IMR-90 (cell line): Measurements from ENCODE around the gene CBX5. TPM values are rescaled to one million over a fixed set of nuclear protein-coding genes. Genes with fewer than 3 reads are reported as not detected.

Experiments
- ATAC-seq: fragments of 200-7000 bp; cut with Tn5 transposase; 2 replicates; pipeline ENCODE4 v1.9.1; 2020; ENCODE audit warnings: low read depth, mild to moderate bottlenecking, moderate library complexity
- BruUV-seq: library from RNA; stranded (reverse); fragments of 400-500 nt; replicated peaks from 2 replicates; lab custom pipeline; 2021; lab: Mats Ljungman, UMichigan
- CTCF ChIA-PET: fragments of 300-600 bp; formaldehyde crosslinking; extraction: SDS; loops from one replicate; lab custom pipeline; 2021; ENCODE audit warnings: antibody characterized with exemption; lab: Yijun Ruan, JAX
- POLR2A ChIA-PET: fragments of 300-600 bp; sonication (Branson Sonifier 250); formaldehyde crosslinking; loops from one replicate; lab custom pipeline; 2022; ENCODE audit warnings: antibody characterized with exemption; ENCODE audit not compliant: unreplicated experiment; lab: Charles Lee
- DNase-seq: peaks from one replicate; pipeline ENCODE4 v3.0.0; 2013
- H2AFZ ChIP-seq: replicated peaks from 2 replicates; pipeline ENCODE3; 2013; ENCODE audit warnings: low read length, mild to moderate bottlenecking; ENCODE audit not compliant: poor library complexity
- H2AK5ac ChIP-seq: 2 replicates; pipeline ENCODE4 v1.6.1; 2013; ENCODE audit warnings: low read depth, low read length, inconsistent platforms
- H2AK9ac ChIP-seq: replicated peaks from 2 replicates; pipeline ENCODE3; 2013; ENCODE audit warnings: mild to moderate bottlenecking, low read depth, low read length, moderate library complexity; ENCODE audit not compliant: poor library complexity
- H2BK120ac ChIP-seq: 2 replicates; pipeline ENCODE4 v1.6.1; 2013; ENCODE audit warnings: low read depth, low read length, inconsistent platforms
- H2BK15ac ChIP-seq: 3 replicates; pipeline ENCODE4 v1.6.1; 2013; ENCODE audit warnings: low read depth, low read length, inconsistent platforms
- H2BK20ac ChIP-seq: 2 replicates; pipeline ENCODE4 v1.6.1; 2013; ENCODE audit warnings: low read depth, mild to moderate bottlenecking, inconsistent platforms, low read length, moderate library complexity
- H2BK5ac ChIP-seq: 2 replicates; pipeline ENCODE4 v1.6.1; 2013; ENCODE audit warnings: mild to moderate bottlenecking, low read depth, low read length, inconsistent platforms; ENCODE audit not compliant: poor library complexity, severe bottlenecking
- H3K14ac ChIP-seq: replicated peaks from 2 replicates; pipeline ENCODE4 v1.6.1; 2013; ENCODE audit warnings: low read depth, low read length, inconsistent platforms
- H3K18ac ChIP-seq: 2 replicates; pipeline ENCODE4 v1.6.1; 2013; ENCODE audit warnings: low read depth, low read length, control low read depth
- H3K23ac ChIP-seq: 2 replicates; pipeline ENCODE4 v1.6.1; 2013; ENCODE audit warnings: low read depth, low read length, inconsistent platforms
- H3K27ac ChIP-seq: 2 replicates; pipeline ENCODE4 v1.5.1; 2013; ENCODE audit warnings: mild to moderate bottlenecking, control low read depth, low read length; ENCODE audit not compliant: insufficient read depth
- H3K27me3 ChIP-seq: 2 replicates; pipeline ENCODE4 v1.6.1; 2013; ENCODE audit warnings: low read length; ENCODE audit not compliant: control insufficient read depth, insufficient read depth
- H3K36me3 ChIP-seq: 2 replicates; pipeline ENCODE4 v1.6.1; 2013; ENCODE audit warnings: low read length, mixed read lengths; ENCODE audit not compliant: control insufficient read depth, insufficient read depth
- H3K4ac ChIP-seq: 2 replicates; pipeline ENCODE4 v1.6.1; 2013; ENCODE audit warnings: low read depth, low read length, inconsistent platforms
- H3K4me1 ChIP-seq: 2 replicates; pipeline ENCODE4 v1.6.1; 2013; ENCODE audit warnings: low read length, mixed read lengths; ENCODE audit not compliant: control insufficient read depth, insufficient read depth
- H3K4me2 ChIP-seq: 2 replicates; pipeline ENCODE4 v1.6.1; 2013; ENCODE audit warnings: low read depth, mild to moderate bottlenecking, control low read depth, low read length, moderate library complexity
- H3K4me3 ChIP-seq: 2 replicates; pipeline ENCODE4 v1.5.1; 2013; ENCODE audit warnings: low read depth, mild to moderate bottlenecking, control low read depth, low read length, moderate library complexity; ENCODE audit not compliant: insufficient read depth
- H3K56ac ChIP-seq: 2 replicates; pipeline ENCODE4 v1.6.1; 2013; ENCODE audit warnings: low read length, inconsistent platforms; ENCODE audit not compliant: insufficient read depth; ENCODE audit errors: extremely low read depth
- H3K79me1 ChIP-seq, 2 experiments: 2 replicates each; pipeline ENCODE4 v1.6.1; 2013; ENCODE audit warnings: low read length in 2 of 2, inconsistent platforms in 1 of 2, low read depth in 1 of 2
- H3K9ac ChIP-seq: 2 replicates; pipeline ENCODE4 v1.6.1; 2013; ENCODE audit warnings: low read depth, low read length, control low read depth
- H3K9me1 ChIP-seq: 2 replicates; pipeline ENCODE4 v1.6.1; 2013; ENCODE audit warnings: low read length, inconsistent platforms; ENCODE audit not compliant: insufficient read depth
- H3K9me3 ChIP-seq: 2 replicates; pipeline ENCODE4 v1.6.1; 2013; ENCODE audit warnings: low read length; ENCODE audit not compliant: control insufficient read depth, insufficient read depth
- H4K20me1 ChIP-seq: 2 replicates; pipeline ENCODE4 v1.6.1; 2013; ENCODE audit warnings: low read length, inconsistent platforms; ENCODE audit not compliant: insufficient read depth
- H4K5ac ChIP-seq: 2 replicates; pipeline ENCODE4 v1.6.1; 2013; ENCODE audit warnings: mild to moderate bottlenecking, low read depth, low read length, control low read depth
- H4K8ac ChIP-seq, 2 experiments: 2 replicates each; pipeline ENCODE4 v1.6.1; 2013; ENCODE audit warnings: low read depth in 2 of 2, low read length in 2 of 2, control low read depth in 1 of 2, inconsistent platforms in 1 of 2
- H4K91ac ChIP-seq: 2 replicates; pipeline ENCODE4 v1.6.1; 2013; ENCODE audit warnings: low read depth, low read length, inconsistent platforms; ENCODE audit not compliant: insufficient read depth
- BHLHE40 ChIP-seq: fragments of 150-350 bp; IDR thresholded peaks from 2 replicates; pipeline ENCODE4 v1.6.1; 2016; ENCODE audit warnings: mild to moderate bottlenecking, low read depth, low read length
- CHD1 ChIP-seq: IDR thresholded peaks from 2 replicates; pipeline ENCODE4 v1.6.1; 2012; ENCODE audit warnings: low read depth, low read length, improper control_type of control experiment
- FOS ChIP-seq: fragments of 150-350 bp; IDR thresholded peaks from 2 replicates; pipeline ENCODE4 v1.6.1; 2016; ENCODE audit warnings: low read depth, low read length
- MXI1 ChIP-seq: IDR thresholded peaks from 2 replicates; pipeline ENCODE4 v1.6.1; 2012; ENCODE audit warnings: low read depth, mild to moderate bottlenecking, low read length, moderate library complexity, borderline replicate concordance
- NFE2L2 ChIP-seq: fragments of 150-350 bp; IDR thresholded peaks from 2 replicates; pipeline ENCODE4 v1.6.1; 2016; ENCODE audit warnings: low read depth, mild to moderate bottlenecking, low read length
- RCOR1 ChIP-seq: IDR thresholded peaks from 2 replicates; pipeline ENCODE4 v1.6.1; 2012; ENCODE audit warnings: mild to moderate bottlenecking, low read length, improper control_type of control experiment; ENCODE audit not compliant: insufficient replicate concordance
- SMC3 ChIP-seq: fragments of 150-350 bp; IDR thresholded peaks from 2 replicates; pipeline ENCODE4 v1.6.1; 2016; ENCODE audit warnings: low read depth, mild to moderate bottlenecking, antibody characterized with exemption, low read length, moderate library complexity
- WGBS, 2 experiments: methylation state at CpG; one replicate each; pipeline versions ENCODE4 v1.1.5 to v1.1.7; 2013; ENCODE audit warnings: missing lambda C conversion rate in 2 of 2; ENCODE audit not compliant: insufficient read length in 1 of 2; ENCODE audit errors: extremely low coverage in 2 of 2; 5-methylcytosine and 5-hydroxymethylcytosine counted together
- dilution Hi-C: fragments of 300-500 bp; cut with HindIII; formaldehyde crosslinking; loops from one replicate; pipeline ENCODE4 v1.14.3; 2018; ENCODE audit warnings: low sequenced_read_pairs; ENCODE audit not compliant: unreplicated experiment
- in situ Hi-C: fragments of 300-500 bp; cut with MboI; formaldehyde crosslinking; loops from 3 replicates; pipeline ENCODE4 v1.14.3; 2019; ENCODE audit warnings: low sequenced_read_pairs, inconsistent platforms, mixed read lengths
- intact Hi-C: fragments of 100-400 bp; cut with micrococcal nuclease; formaldehyde crosslinking; loops from 2 replicates; pipeline ENCODE4 v1.10.0; 2022
- polyA plus RNA-seq, 3 experiments: library from polyadenylated mRNA; depleted of rRNA; stranded (reverse); fragments of >200 nt; gene quantifications; 2 replicates each; pipeline ENCODE4 v1.2.3, GENCODE V29; 2012; ENCODE audit warnings: low replicate concordance in 1 of 3
- total RNA-seq: library from RNA; depleted of rRNA; stranded (reverse); fragments of >200 nt; gene quantifications from 2 replicates; pipeline ENCODE4 v1.2.3, GENCODE V29; 2012
- TF ChIP-seq, protein P1 (sequence below): conservative IDR thresholded peaks from 2 replicates; pipeline ENCODE4 v1.5.1; 2012; ENCODE audit warnings: mild to moderate bottlenecking, low read depth, low read length, improper control_type of control experiment

Gene CBX5
- total and polyA plus RNA-seq, 2 of the 4 experiments (the other 2 are of a cell fraction) = 18.0 to 40.9 TPM

DNA sequence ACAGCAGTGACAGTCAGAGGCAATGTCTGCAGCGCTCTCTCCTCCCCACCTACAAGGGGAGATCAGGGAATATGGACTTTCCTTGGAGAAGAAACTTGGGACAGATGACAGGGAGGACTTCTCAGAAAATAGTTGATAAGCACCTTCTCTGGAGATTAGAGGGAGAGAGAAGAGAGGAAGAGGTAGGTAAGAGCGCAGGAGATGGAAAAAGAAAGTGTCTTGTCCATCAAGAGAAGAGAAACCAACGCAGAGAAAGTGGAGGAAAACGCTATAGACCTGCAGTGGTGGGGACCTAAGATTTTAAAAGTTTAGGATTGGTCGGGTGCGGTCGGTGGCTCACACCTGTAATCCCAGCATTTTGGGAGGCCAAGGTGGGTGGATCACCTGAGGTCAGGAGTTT is 75.6 kb downstream of the CBX5 start:
- H3K4ac ChIP-seq = no peak overlapping the region
- no peak for DNase-seq
- H3K23ac ChIP-seq = no peak overlapping the region
- 49% methylated on average over 3 of the region's 7 CpGs; no CpG with 5 or more reads in 1 of the 2 experiments for WGBS, 2 experiments
- H2BK120ac ChIP-seq = no peak overlapping the region
- H2AK9ac ChIP-seq = no peak overlapping the region
- H3K56ac ChIP-seq = no peak overlapping the region
- ChIA-PET CTCF (interaction anchor here (0.8 to 1.1 kb wide), 3 partner anchors 12 to 179 kb away, joined by 3 read pairs; no protein-coding TSS in a partner anchor), POLR2A (no interaction called here)
- no peaks in the 10 kb centered on the region for H3K79me1 ChIP-seq
- no peak overlapping the region for H3K9ac ChIP-seq
- H3K27ac ChIP-seq = no peak overlapping the region
- H3K4me2 ChIP-seq = no peak overlapping the region
- H4K5ac ChIP-seq = no peak overlapping the region
- no TSS peak for BruUV-seq
- in situ Hi-C loops (loop anchor here (10.0 kb wide), 1 partner anchor 430 kb away; no protein-coding TSS in a partner anchor), dilution Hi-C loops (no loop called here), intact Hi-C loops (loop anchor here (10.0 kb wide), 1 partner anchor 500 kb away; no protein-coding TSS in a partner anchor)
- H4K8ac ChIP-seq = no peak overlapping the region
- H3K4me3 ChIP-seq = no peak overlapping the region
- H2AFZ ChIP-seq = no peak overlapping the region
- H3K18ac ChIP-seq = no peak overlapping the region
- no peak overlapping the region for H4K91ac ChIP-seq
- no peaks in the 10 kb centered on the region for H4K20me1 ChIP-seq
- no peaks in the 10 kb centered on the region for H3K9me1 ChIP-seq
- TF ChIP-seq RCOR1 (no peak), NFE2L2 (no peak), CHD1 (no peak), MXI1 (no peak), SMC3 (no peak), BHLHE40 (no peak), FOS (no peak)
- TF ChIP-seq, protein P1, sequence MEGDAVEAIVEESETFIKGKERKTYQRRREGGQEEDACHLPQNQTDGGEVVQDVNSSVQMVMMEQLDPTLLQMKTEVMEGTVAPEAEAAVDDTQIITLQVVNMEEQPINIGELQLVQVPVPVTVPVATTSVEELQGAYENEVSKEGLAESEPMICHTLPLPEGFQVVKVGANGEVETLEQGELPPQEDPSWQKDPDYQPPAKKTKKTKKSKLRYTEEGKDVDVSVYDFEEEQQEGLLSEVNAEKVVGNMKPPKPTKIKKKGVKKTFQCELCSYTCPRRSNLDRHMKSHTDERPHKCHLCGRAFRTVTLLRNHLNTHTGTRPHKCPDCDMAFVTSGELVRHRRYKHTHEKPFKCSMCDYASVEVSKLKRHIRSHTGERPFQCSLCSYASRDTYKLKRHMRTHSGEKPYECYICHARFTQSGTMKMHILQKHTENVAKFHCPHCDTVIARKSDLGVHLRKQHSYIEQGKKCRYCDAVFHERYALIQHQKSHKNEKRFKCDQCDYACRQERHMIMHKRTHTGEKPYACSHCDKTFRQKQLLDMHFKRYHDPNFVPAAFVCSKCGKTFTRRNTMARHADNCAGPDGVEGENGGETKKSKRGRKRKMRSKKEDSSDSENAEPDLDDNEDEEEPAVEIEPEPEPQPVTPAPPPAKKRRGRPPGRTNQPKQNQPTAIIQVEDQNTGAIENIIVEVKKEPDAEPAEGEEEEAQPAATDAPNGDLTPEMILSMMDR = no peak
- H2BK15ac ChIP-seq = no peak overlapping the region
- no peaks in the 10 kb centered on the region for H3K9me3 ChIP-seq
- peaks cover 42% of the 10 kb centered on the region for H3K27me3 ChIP-seq
- no peaks in the 10 kb centered on the region for H3K4me1 ChIP-seq
- no peaks in the 10 kb centered on the region for H3K36me3 ChIP-seq
- no peak for ATAC-seq
- no peak overlapping the region for H3K14ac ChIP-seq
- no peak overlapping the region for H2AK5ac ChIP-seq
- H2BK5ac ChIP-seq = no peak overlapping the region
- H2BK20ac ChIP-seq = no peak overlapping the region
